GM19193 (cell line): Measurements from ENCODE around the gene PELI1.
A peak's percentile ranks its signal among the peaks of the same experiment; 100 is the strongest.

Experiments used
- POLR2A ChIP-seq: IDR thresholded peaks from 4 replicates; pipeline ENCODE4 v1.6.1; 2011; ENCODE audit not compliant: insufficient read depth, insufficient read length; ENCODE audit errors: extremely low read depth

PELI1 gene

GRCh38 chr2:64144057-64145013 is at the start of gene PELI1:
Gene PELI1 (minus strand): TSS chr2:64144420. CDS start chr2:64108310, 36,110 bp downstream.
- peak; percentile 90 for TF ChIP-seq POLR2A

GRCh38 chr2:64193491-64193890 is 49.3 kb upstream of the PELI1 start:
- TF ChIP-seq POLR2A, result no peak

GRCh38 chr2:64192664-64193105 is 48.5 kb upstream of the PELI1 start:
- no peak for TF ChIP-seq POLR2A

GRCh38 chr2:64192125-64192479 is 47.9 kb upstream of the PELI1 start:
- no peak for TF ChIP-seq POLR2A

- TF ChIP-seq POLR2A, result no peak
Observed at GRCh38 chr2:64189586-64189985, 45.4 kb upstream of the PELI1 start.

GRCh38 chr2:64189167-64189566 is 44.9 kb upstream of the PELI1 start:
- TF ChIP-seq POLR2A, result no peak

GRCh38 chr2:64186699-64187605 is 42.7 kb upstream of the PELI1 start:
- TF ChIP-seq POLR2A, result no peak

- no peak for TF ChIP-seq POLR2A
Observed at GRCh38 chr2:64179582-64180321, 35.5 kb upstream of the PELI1 start.

GRCh38 chr2:64177315-64177714 is 33.1 kb upstream of the PELI1 start:
- no peak for TF ChIP-seq POLR2A

- no peak for TF ChIP-seq POLR2A
Observed at GRCh38 chr2:64175419-64176197, 31.4 kb upstream of the PELI1 start.

- TF ChIP-seq POLR2A, result no peak
Observed at GRCh38 chr2:64173156-64174135, 29.2 kb upstream of the PELI1 start.

GRCh38 chr2:64168756-64169155 is 24.5 kb upstream of the PELI1 start:
- no peak for TF ChIP-seq POLR2A

- no peak for TF ChIP-seq POLR2A
Observed at GRCh38 chr2:64168201-64168600, 24.0 kb upstream of the PELI1 start.
